ENCODE measurements around the gene RELL1.

The RELL1 gene

GRCh38 chr4:37607018-37607417 is 79.2 kb downstream of the RELL1 start:
- Histone ChIP-seq H3K27me3 (no peaks in the 10 kb centered on the region), H4K20me1 (no peaks in the 10 kb centered on the region), H3K4me1 (no peaks in the 10 kb centered on the region), H3K4me3 (no peak overlapping the region), H3K9ac (no peak overlapping the region), H3K4me2 (no peak overlapping the region), H3K9me3 (peaks cover 19% of the 10 kb centered on the region), H3K36me3 (peaks cover 20% of the 10 kb centered on the region), H3K27ac (no peak overlapping the region)
- TF ChIP-seq Cebpa-rat (IDR thresholded peaks at IDR 0.05), result no peak

GRCh38 chr4:37605843-37606565 is 80.2 kb downstream of the RELL1 start:
- no peak for TF ChIP-seq Cebpa-rat (IDR thresholded peaks at IDR 0.05)
- Histone ChIP-seq H3K4me3 (no peak overlapping the region), H3K27me3 (no peaks in the 10 kb centered on the region)

GRCh38 chr4:37604461-37604860 is 81.7 kb downstream of the RELL1 start:
- TF ChIP-seq Cebpa-rat (IDR thresholded peaks at IDR 0.05), result no peak
- Histone ChIP-seq H3K4me2 (no peak overlapping the region), H3K27ac (no peak overlapping the region), H3K36me3 (peaks cover 10% of the 10 kb centered on the region), H3K4me3 (no peak overlapping the region), H3K9me3 (peaks cover 10% of the 10 kb centered on the region), H3K27me3 (no peaks in the 10 kb centered on the region), H4K20me1 (no peaks in the 10 kb centered on the region), H3K9ac (no peak overlapping the region), H3K4me1 (no peaks in the 10 kb centered on the region)

More at GRCh38 chr4:37605843-37606565, 80.2 kb downstream of the RELL1 start:
- no peaks in the 10 kb centered on the region for H4K20me1 ChIP-seq
- no peak overlapping the region for H3K4me2 ChIP-seq
- H3K9ac ChIP-seq, result no peak overlapping the region
- no peak overlapping the region for H3K27ac ChIP-seq
- peaks cover 13% of the 10 kb centered on the region for H3K9me3 ChIP-seq
- no peaks in the 10 kb centered on the region for H3K4me1 ChIP-seq
- H3K36me3 ChIP-seq, result peaks cover 14% of the 10 kb centered on the region

- no peak overlapping the region for H3K4me2 ChIP-seq
- no peaks in the 10 kb centered on the region for H3K27me3 ChIP-seq
- no peak overlapping the region for H3K9ac ChIP-seq
- no peaks in the 10 kb centered on the region for H4K20me1 ChIP-seq
- no peak overlapping the region for H3K4me3 ChIP-seq
- H3K9me3 ChIP-seq, result peaks cover 2% of the 10 kb centered on the region
- H3K27ac ChIP-seq, result no peak overlapping the region
- H3K36me3 ChIP-seq, result peaks cover 2% of the 10 kb centered on the region; the same call in 1 of the 2 replicates
- no peak for TF ChIP-seq Cebpa-rat (IDR thresholded peaks at IDR 0.05)
- no peaks in the 10 kb centered on the region for H3K4me1 ChIP-seq
Measured at GRCh38 chr4:37603711-37604110, 82.5 kb downstream of the RELL1 start.

- Histone ChIP-seq H3K4me2 (no peak overlapping the region), H3K27me3 (no peaks in the 10 kb centered on the region), H3K9me3 (no peaks in the 10 kb centered on the region), H3K27ac (no peak overlapping the region), H3K4me3 (no peak overlapping the region), H3K9ac (no peak overlapping the region), H4K20me1 (no peaks in the 10 kb centered on the region), H3K36me3 (no peaks in the 10 kb centered on the region), H3K4me1 (no peaks in the 10 kb centered on the region)
- TF ChIP-seq Cebpa-rat (IDR thresholded peaks at IDR 0.05), result no peak
Measured at GRCh38 chr4:37603070-37603468, 83.1 kb downstream of the RELL1 start.

- TF ChIP-seq Cebpa-rat (IDR thresholded peaks at IDR 0.05), result no peak
- Histone ChIP-seq H3K9ac (no peak overlapping the region), H3K9me3 (no peaks in the 10 kb centered on the region), H3K27me3 (no peaks in the 10 kb centered on the region), H3K4me1 (no peaks in the 10 kb centered on the region), H3K4me2 (no peak overlapping the region), H4K20me1 (no peaks in the 10 kb centered on the region), H3K36me3 (no peaks in the 10 kb centered on the region), H3K4me3 (no peak overlapping the region), H3K27ac (no peak overlapping the region)
Measured at GRCh38 chr4:37602454-37603069, 83.6 kb downstream of the RELL1 start.

- no peaks in the 10 kb centered on the region for H3K36me3 ChIP-seq
- no peak overlapping the region for H3K27ac ChIP-seq
- no peaks in the 10 kb centered on the region for H3K27me3 ChIP-seq
- no peak for TF ChIP-seq Cebpa-rat (IDR thresholded peaks at IDR 0.05)
- no peak overlapping the region for H3K4me2 ChIP-seq
- no peak overlapping the region for H3K9ac ChIP-seq
- no peaks in the 10 kb centered on the region for H4K20me1 ChIP-seq
- no peaks in the 10 kb centered on the region for H3K4me1 ChIP-seq
- no peak overlapping the region for H3K4me3 ChIP-seq
- H3K9me3 ChIP-seq, result no peaks in the 10 kb centered on the region
Measured at GRCh38 chr4:37601531-37601930, 84.6 kb downstream of the RELL1 start.

GRCh38 chr4:37599092-37599790 is 86.9 kb downstream of the RELL1 start:
- Histone ChIP-seq H3K4me3 (no peak overlapping the region), H3K27ac (no peak overlapping the region), H3K36me3 (no peaks in the 10 kb centered on the region), H3K9ac (no peak overlapping the region), H4K20me1 (no peaks in the 10 kb centered on the region), H3K9me3 (no peaks in the 10 kb centered on the region), H3K27me3 (no peaks in the 10 kb centered on the region), H3K4me2 (no peak overlapping the region), H3K4me1 (no peaks in the 10 kb centered on the region)
- no peak for TF ChIP-seq Cebpa-rat (IDR thresholded peaks at IDR 0.05)

- Histone ChIP-seq H3K4me2 (no peak overlapping the region), H3K4me3 (no peak overlapping the region)
- TF ChIP-seq Cebpa-rat (IDR thresholded peaks at IDR 0.05), result no peak
Measured at GRCh38 chr4:37597034-37597433, 89.1 kb downstream of the RELL1 start.

More at GRCh38 chr4:37597034-37597433, 89.1 kb downstream of the RELL1 start:
- Histone ChIP-seq H3K9me3 (no peaks in the 10 kb centered on the region), H3K9ac (no peak overlapping the region), H4K20me1 (no peaks in the 10 kb centered on the region), H3K4me1 (no peaks in the 10 kb centered on the region), H3K36me3 (no peaks in the 10 kb centered on the region), H3K27ac (no peak overlapping the region), H3K27me3 (no peaks in the 10 kb centered on the region)

All from BLaER1 (cell line).